GM18909 (cell line): ENCODE results near the gene UNCX.
"Not testable (repeated sequence)": the region's sequence is repeated elsewhere in the genome, so short reads cannot be mapped to it uniquely, and the experiment has no call there.

Experiments used
- ATAC-seq: cut with Tn5 transposase; IDR thresholded peaks from one replicate; pipeline ENCODE4 v1.9.1; 2021; ENCODE audit warnings: mild to moderate bottlenecking; ENCODE audit not compliant: unreplicated experiment, poor library complexity

The UNCX gene

GRCh38 chr7:1212025-1212424 is 20.6 kb upstream of the UNCX start:
- not testable (repeated sequence) for ATAC-seq

- ATAC-seq, result no peak
Measured at GRCh38 chr7:1214516-1214915, 18.2 kb upstream of the UNCX start.

- ATAC-seq, result no peak
Measured at GRCh38 chr7:1218541-1219165, 14.0 kb upstream of the UNCX start.

- no peak for ATAC-seq
Measured at GRCh38 chr7:1219498-1219897, 13.2 kb upstream of the UNCX start.

- no peak for ATAC-seq
Measured at GRCh38 chr7:1220000-1220726, 12.5 kb upstream of the UNCX start.

- no peak for ATAC-seq
Measured at GRCh38 chr7:1220977-1221745, 11.5 kb upstream of the UNCX start.

DNA sequence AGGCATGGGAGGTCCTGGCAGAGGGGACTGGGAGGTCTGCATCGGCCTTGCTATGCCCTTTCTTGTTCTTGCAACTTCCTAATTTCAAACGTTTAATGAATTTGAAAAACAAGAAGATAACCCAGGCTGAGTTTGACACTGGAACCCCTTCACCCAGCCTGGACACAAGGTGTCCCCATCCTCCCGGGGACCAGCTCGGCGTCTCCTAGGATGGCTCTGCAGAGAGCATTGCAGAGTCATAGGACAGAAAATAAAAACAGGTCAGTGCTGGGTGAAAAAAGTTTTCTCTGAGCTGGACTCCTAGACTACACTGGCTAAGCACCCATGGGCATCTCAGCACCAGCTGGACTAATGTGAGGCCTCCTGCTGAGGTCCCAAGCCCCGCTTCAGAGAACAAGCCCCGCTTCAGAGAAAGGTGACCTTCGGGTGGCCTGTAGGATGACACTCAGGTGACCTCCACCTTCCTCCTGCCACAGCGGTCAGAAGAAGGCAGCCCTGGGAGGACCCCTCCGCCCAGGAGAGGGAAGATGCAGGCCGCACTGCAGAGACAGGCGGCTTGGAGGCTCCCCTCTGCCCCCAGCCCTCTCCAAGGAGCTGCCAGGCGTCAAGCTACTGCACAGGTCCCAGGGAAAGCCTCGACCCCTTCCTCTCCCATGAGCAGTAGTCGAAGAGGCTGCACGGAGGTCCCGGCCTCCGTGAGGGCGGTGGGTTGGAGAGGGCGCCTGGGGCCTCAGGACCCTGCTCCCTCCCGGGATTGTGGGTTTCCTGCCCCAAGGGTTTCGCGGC is 9.3 kb upstream of the UNCX start:
- no peak for ATAC-seq

- no peak for ATAC-seq
Measured at GRCh38 chr7:1224086-1224716, 8.5 kb upstream of the UNCX start.

DNA sequence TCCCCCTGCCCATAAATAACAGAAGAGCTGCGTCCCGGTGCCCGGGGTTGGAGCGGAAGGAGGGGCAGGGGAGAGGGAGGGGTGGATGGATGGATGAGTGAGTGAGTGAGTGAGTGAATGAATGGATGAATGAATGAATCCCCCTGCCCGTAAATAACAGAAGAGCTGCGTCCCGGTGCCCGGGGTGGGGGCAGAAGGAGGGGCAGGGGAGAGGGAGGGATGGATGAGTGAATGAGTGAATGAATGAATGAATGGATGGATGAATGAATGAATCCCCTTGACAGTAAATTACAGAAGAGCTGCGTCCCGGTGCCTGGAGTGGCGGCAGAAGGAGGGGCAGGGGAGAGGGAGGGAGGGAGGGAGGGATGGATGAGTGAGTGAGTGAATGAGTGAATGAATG is 7.6 kb upstream of the UNCX start:
- ATAC-seq, result no peak

DNA sequence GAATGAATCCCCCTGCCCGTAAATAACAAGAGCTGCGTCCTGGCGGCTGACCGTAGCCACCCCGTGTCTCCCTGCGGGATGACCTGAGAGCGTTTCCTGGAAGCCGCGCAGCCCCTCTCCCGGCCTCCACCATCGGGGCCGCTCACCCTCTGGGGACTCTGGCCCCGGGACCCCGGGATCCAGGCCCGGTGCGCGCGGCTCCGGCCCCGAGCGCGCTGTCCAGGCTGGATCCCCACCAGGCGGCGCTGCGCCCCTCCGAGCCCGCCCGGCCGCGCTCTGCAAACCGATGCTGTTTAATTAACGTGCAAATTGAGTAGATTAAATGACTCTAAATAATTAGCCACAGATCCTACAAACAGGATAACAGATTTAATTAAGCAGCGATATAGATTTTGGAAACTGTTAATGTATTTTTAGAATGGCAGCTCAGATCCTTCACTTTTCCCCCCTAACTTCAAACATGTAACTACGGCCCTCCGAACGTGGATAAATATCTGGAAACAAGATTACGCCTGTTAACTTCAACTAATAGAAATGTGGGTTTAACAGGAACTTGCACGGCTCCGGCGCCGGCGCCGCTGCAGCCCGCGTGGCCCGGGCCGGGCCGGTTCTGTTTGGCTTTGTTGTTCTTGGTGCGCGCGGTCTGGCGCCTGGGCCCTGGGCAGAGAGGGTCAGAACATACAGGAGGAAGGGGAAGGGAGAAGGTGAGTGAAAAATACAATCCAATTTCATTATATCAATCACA is 7.1 kb upstream of the UNCX start:
- ATAC-seq, result no peak

- ATAC-seq, result no peak
Measured at GRCh38 chr7:1226186-1226901, 6.3 kb upstream of the UNCX start.

GRCh38 chr7:1227071-1227804 is 5.4 kb upstream of the UNCX start:
- no peak for ATAC-seq

GRCh38 chr7:1227814-1228544 is 4.7 kb upstream of the UNCX start:
- ATAC-seq, result no peak

DNA sequence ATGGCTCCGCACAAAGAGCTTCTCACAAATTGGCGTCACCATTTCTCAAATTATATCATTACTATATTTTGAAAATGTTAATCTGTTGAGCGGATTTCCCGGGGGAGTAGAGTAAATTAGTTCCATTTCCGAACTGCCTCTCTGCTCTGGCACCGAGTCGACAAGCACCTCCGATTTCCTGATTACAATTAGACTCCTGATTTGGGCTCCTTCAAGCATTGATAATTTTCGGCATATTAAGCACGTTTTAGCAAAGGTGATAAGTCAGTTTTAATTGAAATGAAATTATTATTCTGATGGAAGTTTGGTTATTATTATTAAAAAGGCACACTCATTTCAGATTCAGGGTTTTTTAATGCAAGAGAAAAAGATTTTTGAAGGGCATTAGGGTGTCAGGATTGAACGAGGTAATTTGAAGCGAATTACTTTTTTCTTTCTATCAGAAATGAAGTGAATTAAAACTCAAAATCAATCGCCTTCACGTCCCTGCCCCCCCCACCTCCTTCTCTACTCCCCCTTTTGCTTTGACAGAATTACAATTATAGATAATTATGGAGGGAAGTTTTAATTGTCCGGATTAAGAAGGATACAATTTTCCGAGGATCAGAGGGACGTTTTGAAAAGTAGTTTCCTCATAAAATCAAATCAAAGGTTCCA is 4.0 kb upstream of the UNCX start:
- ATAC-seq, result no peak

DNA sequence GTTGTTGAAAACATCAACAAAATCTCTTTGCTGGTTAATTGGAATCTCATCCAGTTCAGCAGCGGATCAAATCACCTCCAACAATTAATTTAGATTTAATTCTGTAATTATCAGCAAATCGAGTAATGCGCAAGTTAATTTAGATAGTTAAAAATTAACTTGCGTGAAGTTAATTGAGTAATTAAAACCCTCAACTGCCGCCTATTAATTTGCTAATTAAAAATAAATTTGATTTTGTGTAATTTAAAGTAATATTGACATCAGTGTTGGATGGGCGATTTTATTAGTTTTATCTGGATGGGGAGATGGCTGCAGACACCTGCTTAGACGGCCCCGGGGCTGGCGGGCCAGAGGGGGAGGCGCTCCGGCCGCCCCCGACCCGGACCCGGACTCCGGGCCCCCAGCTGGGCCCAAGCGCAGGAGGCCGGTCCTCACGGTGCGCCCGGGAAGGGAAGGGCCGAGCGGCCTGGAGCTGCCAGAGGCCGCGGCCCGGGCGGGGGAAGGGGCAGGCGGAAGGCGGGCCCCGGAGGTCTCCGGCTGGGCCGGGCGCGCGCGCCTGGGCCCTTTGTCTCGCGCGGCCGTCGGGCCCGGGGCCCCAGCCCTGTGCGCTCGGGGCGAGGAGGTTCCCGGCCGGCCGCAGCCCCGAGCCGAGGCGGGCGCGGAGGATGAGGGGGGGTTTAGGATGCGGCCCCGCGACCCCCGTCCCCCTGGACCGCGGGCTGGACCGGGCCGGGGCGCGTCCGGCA is 3.3 kb upstream of the UNCX start:
- ATAC-seq, result no peak

DNA sequence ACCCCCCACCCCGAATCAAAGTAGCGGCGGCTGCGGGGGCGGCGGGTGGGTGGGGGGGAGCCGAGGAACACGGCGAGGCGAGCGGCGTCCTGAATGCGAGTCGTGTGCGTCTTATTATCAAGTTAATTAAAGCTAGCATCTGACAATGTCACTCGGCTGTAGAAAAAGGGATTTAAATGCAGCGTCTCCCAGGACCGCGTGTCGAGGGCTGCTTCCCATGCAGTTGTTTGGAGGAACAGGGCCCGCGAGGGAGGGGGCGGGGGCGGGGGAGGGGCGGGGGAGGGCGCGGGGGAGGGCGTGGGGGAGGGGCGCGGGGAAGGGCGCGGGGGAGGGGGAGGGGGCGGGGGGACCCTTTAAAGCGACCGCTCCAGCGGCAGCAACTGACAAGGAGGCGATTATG is 2.7 kb upstream of the UNCX start:
- ATAC-seq, result no peak
